ENCODE measurements around the gene CRYZL1.

Gene CRYZL1

GRCh38 chr21:33664135-33664534 lies 22.6 kb upstream of the CRYZL1 start:
- H3K4me1 ChIP-seq (ENCODE audit: insufficient read depth, low read length, severe bottlenecking), result no peaks in the 10 kb centered on the region
- H3K4me3 ChIP-seq (ENCODE audit: low read depth, low read length, poor library complexity, severe bottlenecking), result no peak overlapping the region
- no peak overlapping the region for H3K27ac ChIP-seq (ENCODE audit: low read depth, low read length, poor library complexity, severe bottlenecking)

GRCh38 chr21:33663241-33663640 lies 21.7 kb upstream of the CRYZL1 start:
- H3K9me3 ChIP-seq (ENCODE audit: low read length), result no peaks in the 10 kb centered on the region; the same call in 1 of the 2 replicates
- no peaks in the 10 kb centered on the region for H4K20me1 ChIP-seq (ENCODE audit: insufficient read depth, low read length)
- no peak overlapping the region for H2AFZ ChIP-seq (ENCODE audit: low read length)
- H3K4me3 ChIP-seq (ENCODE audit: low read depth, low read length, poor library complexity, severe bottlenecking), result no peak overlapping the region
- no peak overlapping the region for H3K4me2 ChIP-seq (ENCODE audit: low read length)
- no peaks in the 10 kb centered on the region; the same call in 1 of the 2 replicates for H3K36me3 ChIP-seq (ENCODE audit: insufficient read depth, low read length)
- H3K4me1 ChIP-seq (ENCODE audit: insufficient read depth, low read length, severe bottlenecking), result no peaks in the 10 kb centered on the region
- no peaks in the 10 kb centered on the region for H3K9me2 ChIP-seq (ENCODE audit: low read depth, low read length)
- TF ChIP-seq CTCF (IDR thresholded peaks at IDR 0.05; ENCODE audit: low read length), result no peak
- TF ChIP-seq EZH2 (IDR thresholded peaks at IDR 0.05; ENCODE audit: borderline replicate concordance, low read length), result no peak
- no peaks in the 10 kb centered on the region for H3F3A ChIP-seq (ENCODE audit: insufficient read depth, low read length)
- H3K79me2 ChIP-seq (ENCODE audit: insufficient read depth, low read length), result no peaks in the 10 kb centered on the region
- H3K27ac ChIP-seq (ENCODE audit: low read depth, low read length, poor library complexity, severe bottlenecking), result no peak overlapping the region
- H3K9ac ChIP-seq (ENCODE audit: low read length), result no peak overlapping the region
- H3K27me3 ChIP-seq (ENCODE audit: insufficient read depth, low read length), result peaks cover 12% of the 10 kb centered on the region; the same call in 1 of the 2 replicates

More at GRCh38 chr21:33664135-33664534, 22.6 kb upstream of the CRYZL1 start:
- Histone ChIP-seq H3F3A (ENCODE audit: insufficient read depth, low read length) (no peaks in the 10 kb centered on the region), H3K79me2 (ENCODE audit: insufficient read depth, low read length) (no peaks in the 10 kb centered on the region), H3K9ac (ENCODE audit: low read length) (no peak overlapping the region), H3K9me2 (ENCODE audit: low read depth, low read length) (no peaks in the 10 kb centered on the region), H3K9me3 (ENCODE audit: low read length) (no peaks in the 10 kb centered on the region; the same call in 1 of the 2 replicates), H3K27me3 (ENCODE audit: insufficient read depth, low read length) (peaks cover 12% of the 10 kb centered on the region; the same call in 1 of the 2 replicates), H2AFZ (ENCODE audit: low read length) (no peak overlapping the region), H4K20me1 (ENCODE audit: insufficient read depth, low read length) (no peaks in the 10 kb centered on the region), H3K4me2 (ENCODE audit: low read length) (no peak overlapping the region), H3K36me3 (ENCODE audit: insufficient read depth, low read length) (no peaks in the 10 kb centered on the region; the same call in 1 of the 2 replicates)
- TF ChIP-seq EZH2 (IDR thresholded peaks at IDR 0.05; ENCODE audit: borderline replicate concordance, low read length), result no peak
- no peak for TF ChIP-seq CTCF (IDR thresholded peaks at IDR 0.05; ENCODE audit: low read length)

- H3K79me2 ChIP-seq (ENCODE audit: insufficient read depth, low read length), result no peaks in the 10 kb centered on the region
- H3K9me3 ChIP-seq (ENCODE audit: low read length), result no peaks in the 10 kb centered on the region; the same call in 1 of the 2 replicates
- H3K4me2 ChIP-seq (ENCODE audit: low read length), result no peak overlapping the region
- no peak overlapping the region for H2AFZ ChIP-seq (ENCODE audit: low read length)
- H3K36me3 ChIP-seq (ENCODE audit: insufficient read depth, low read length), result no peaks in the 10 kb centered on the region; the same call in 1 of the 2 replicates
- peaks cover 12% of the 10 kb centered on the region; the same call in 1 of the 2 replicates for H3K27me3 ChIP-seq (ENCODE audit: insufficient read depth, low read length)
- no peaks in the 10 kb centered on the region for H4K20me1 ChIP-seq (ENCODE audit: insufficient read depth, low read length)
- H3K4me3 ChIP-seq (ENCODE audit: low read depth, low read length, poor library complexity, severe bottlenecking), result no peak overlapping the region
- no peak overlapping the region for H3K27ac ChIP-seq (ENCODE audit: low read depth, low read length, poor library complexity, severe bottlenecking)
- no peak overlapping the region for H3K9ac ChIP-seq (ENCODE audit: low read length)
- no peaks in the 10 kb centered on the region for H3F3A ChIP-seq (ENCODE audit: insufficient read depth, low read length)
- H3K4me1 ChIP-seq (ENCODE audit: insufficient read depth, low read length, severe bottlenecking), result no peaks in the 10 kb centered on the region
- TF ChIP-seq CTCF (IDR thresholded peaks at IDR 0.05; ENCODE audit: low read length) (no peak), EZH2 (IDR thresholded peaks at IDR 0.05; ENCODE audit: borderline replicate concordance, low read length) (no peak)
- no peaks in the 10 kb centered on the region for H3K9me2 ChIP-seq (ENCODE audit: low read depth, low read length)
Measured at GRCh38 chr21:33662046-33662445, 20.5 kb upstream of the CRYZL1 start.

Data from OCI-LY1 (cell line).